ENCODE data around the gene SCUBE2.

GRCh38 chr11:9120664-9121468, 29.5 kb upstream of the SCUBE2 start:
- TF ChIP-seq POLR2A (IDR thresholded peaks at IDR 0.05), result no peak
- TF ChIP-seq CTCF (IDR thresholded peaks at IDR 0.05), result no peak
- no peak for TF ChIP-seq POLR2AphosphoS5 (IDR thresholded peaks at IDR 0.05)
